Measurements from ENCODE around the gene KIAA0232. TPM values are rescaled to one million over a fixed set of nuclear protein-coding genes. Genes with fewer than 3 reads are reported as not detected.

KIAA0232 gene
- polyA plus RNA-seq, 1 donor (not counting 4 experiments of a cell fraction or from before 2014, with no cell fraction given) = 10.0 TPM

GRCh38 chr4:6771229-6771671, 11.3 kb upstream of the KIAA0232 start:
- no peaks in the 10 kb centered on the region for H3K79me2 ChIP-seq (ENCODE audit: control insufficient read depth, insufficient read depth, low read length)
- no peak for FAIRE-seq
- peaks cover 29% of the 10 kb centered on the region for H3K27me3 ChIP-seq (ENCODE audit: control insufficient read depth, extremely low read depth, insufficient read depth, low read length)
- no peak overlapping the region for H3K9ac ChIP-seq (ENCODE audit: control insufficient read depth, extremely low read depth, insufficient read depth, low read length)
- no peak overlapping the region for H3K4me2 ChIP-seq (ENCODE audit: control insufficient read depth, extremely low read depth, insufficient read depth, low read depth, low read length)
- no peak overlapping the region for H2AFZ ChIP-seq (ENCODE audit: control insufficient read depth, low read length)
- DNase-seq (ENCODE audit: low read depth, low spot score) = no peak
- H3K4me3 ChIP-seq (ENCODE audit: control insufficient read depth in 2 of 3, extremely low read depth in 1 of 3, insufficient read depth in 2 of 3, low read depth in 1 of 3, low read length in 3 of 3) = no peak overlapping the region
- H3K4me1 ChIP-seq (ENCODE audit: control insufficient read depth, extremely low read depth, insufficient read depth, low read length) = peaks cover 43% of the 10 kb centered on the region
- no peaks in the 10 kb centered on the region for H3K36me3 ChIP-seq (ENCODE audit: control insufficient read depth in 2 of 2, extremely low read depth in 1 of 2, insufficient read depth in 2 of 2, low read length in 2 of 2)
- TF ChIP-seq EZH2 (IDR thresholded peaks at IDR 0.05; ENCODE audit: low read length) (no peak), CTCF (optimal IDR thresholded peaks at IDR 0.05 in 1 of 3, IDR thresholded peaks at IDR 0.05 in 1 of 3, conservative IDR thresholded peaks at IDR 0.05 in 1 of 3; ENCODE audit: extremely low read depth in 1 of 3, insufficient read depth in 2 of 3, low read length in 3 of 3) (no peak)
- no peaks in the 10 kb centered on the region for H4K20me1 ChIP-seq (ENCODE audit: control insufficient read depth, extremely low read depth, insufficient read depth, low read length)
- dilution Hi-C loops (cut with MboI; ENCODE audit: extremely low pct_ligation_motif_present, low sequenced_read_pairs) = no loop called here
- no peak overlapping the region for H3K27ac ChIP-seq (ENCODE audit: control insufficient read depth, insufficient read depth, low read length)
- H3K9me3 ChIP-seq (ENCODE audit: control insufficient read depth, low read depth, low read length) = no peaks in the 10 kb centered on the region
- no peaks in the 10 kb centered on the region for H3K9me1 ChIP-seq (ENCODE audit: control insufficient read depth, extremely low read depth, insufficient read depth, low read length)

- H3K36me3 ChIP-seq (ENCODE audit: control insufficient read depth in 2 of 2, extremely low read depth in 1 of 2, insufficient read depth in 2 of 2, low read length in 2 of 2) = no peaks in the 10 kb centered on the region
- no peaks in the 10 kb centered on the region for H4K20me1 ChIP-seq (ENCODE audit: control insufficient read depth, extremely low read depth, insufficient read depth, low read length)
- H3K4me1 ChIP-seq (ENCODE audit: control insufficient read depth, extremely low read depth, insufficient read depth, low read length) = peaks cover 40% of the 10 kb centered on the region
- FAIRE-seq (peak; percentile 88), DNase-seq (ENCODE audit: low read depth, low spot score) (no peak)
- TF ChIP-seq EZH2 (IDR thresholded peaks at IDR 0.05; ENCODE audit: low read length) (no peak), CTCF (optimal IDR thresholded peaks at IDR 0.05 in 1 of 3, IDR thresholded peaks at IDR 0.05 in 1 of 3, conservative IDR thresholded peaks at IDR 0.05 in 1 of 3; ENCODE audit: extremely low read depth in 1 of 3, insufficient read depth in 2 of 3, low read length in 3 of 3) (no peak)
- peak overlapping the region; percentile 30 for H3K4me2 ChIP-seq (ENCODE audit: control insufficient read depth, extremely low read depth, insufficient read depth, low read depth, low read length)
- peak overlapping the region; percentile 34 for H3K27ac ChIP-seq (ENCODE audit: control insufficient read depth, insufficient read depth, low read length)
- no peaks in the 10 kb centered on the region for H3K9me3 ChIP-seq (ENCODE audit: control insufficient read depth, low read depth, low read length)
- peaks cover 33% of the 10 kb centered on the region for H3K27me3 ChIP-seq (ENCODE audit: control insufficient read depth, extremely low read depth, insufficient read depth, low read length)
- dilution Hi-C loops (cut with MboI; ENCODE audit: extremely low pct_ligation_motif_present, low sequenced_read_pairs) = no loop called here
- H3K79me2 ChIP-seq (ENCODE audit: control insufficient read depth, insufficient read depth, low read length) = no peaks in the 10 kb centered on the region
- H3K9ac ChIP-seq (ENCODE audit: control insufficient read depth, extremely low read depth, insufficient read depth, low read length) = peak overlapping the region; percentile 48
- no peaks in the 10 kb centered on the region for H3K9me1 ChIP-seq (ENCODE audit: control insufficient read depth, extremely low read depth, insufficient read depth, low read length)
- H2AFZ ChIP-seq (ENCODE audit: control insufficient read depth, low read length) = no peak overlapping the region
- H3K4me3 ChIP-seq (ENCODE audit: control insufficient read depth in 2 of 3, extremely low read depth in 1 of 3, insufficient read depth in 2 of 3, low read depth in 1 of 3, low read length in 3 of 3) = peak overlapping the region in 1 of 3 experiments; percentile 20
Measured at GRCh38 chr4:6772223-6772928, 10.2 kb upstream of the KIAA0232 start.

Data from keratinocyte (primary cell).